Lung (tissue), 12 donors: Measurements from ENCODE around the gene ZNF326. TPM values are rescaled to one million over a fixed set of nuclear protein-coding genes. Genes with fewer than 3 reads are reported as not detected.

Source experiments
- ATAC-seq: fragments of 200-7000 bp; cut with Tn5 transposase; one replicate; pipeline ENCODE4 v1.9.1; 2020; ENCODE audit warnings: moderate number of reproducible peaks; ENCODE audit not compliant: insufficient read depth, low FRiP score
- DNase-seq, 3 donors: peaks; one replicate each; pipeline ENCODE4 v3.0.0-alpha.2; 2013 to 2017
- H3K27ac ChIP-seq, 2 donors: one replicate each; pipeline ENCODE4 v1.5.1; 2013; ENCODE audit warnings: mild to moderate bottlenecking in 2 of 2, moderate library complexity in 2 of 2, control low read depth in 1 of 2, inconsistent platforms in 1 of 2, low read depth in 1 of 2, low read length in 1 of 2
- H3K27me3 ChIP-seq, 3 donors: one replicate each; pipeline ENCODE4 v1.5.1; 2013; ENCODE audit warnings: low read length in 2 of 3; ENCODE audit not compliant: control insufficient read depth in 3 of 3, insufficient read depth in 3 of 3
- H3K36me3 ChIP-seq, 4 donors: one replicate each; pipeline ENCODE4 v1.5.1; 2013; ENCODE audit warnings: low read length in 4 of 4, mild to moderate bottlenecking in 1 of 4, moderate library complexity in 1 of 4; ENCODE audit not compliant: control insufficient read depth in 4 of 4, insufficient read depth in 4 of 4
- H3K4me1 ChIP-seq, 5 donors: one replicate each; pipeline ENCODE4 v1.5.1; 2013; ENCODE audit warnings: low read length in 5 of 5, mild to moderate bottlenecking in 2 of 5, moderate library complexity in 1 of 5; ENCODE audit not compliant: control insufficient read depth in 5 of 5, insufficient read depth in 5 of 5
- H3K4me3 ChIP-seq: one replicate; pipeline ENCODE4 v1.5.1; 2013; ENCODE audit warnings: mild to moderate bottlenecking, control low read depth, moderate library complexity
- H3K9ac ChIP-seq, 2 donors: one replicate each; pipeline ENCODE4 v1.5.1; 2013; ENCODE audit warnings: low read length in 2 of 2, control low read depth in 1 of 2; ENCODE audit not compliant: insufficient read depth in 1 of 2
- H3K9me3 ChIP-seq, 4 donors: one replicate each; pipeline ENCODE4 v1.5.1; 2013; ENCODE audit warnings: low read length in 3 of 4, mild to moderate bottlenecking in 1 of 4, moderate library complexity in 1 of 4; ENCODE audit not compliant: control insufficient read depth in 4 of 4, insufficient read depth in 3 of 4
- CTCF ChIP-seq: IDR thresholded peaks from 2 replicates; pipeline ENCODE4 v1.5.1; 2012; ENCODE audit warnings: mild to moderate bottlenecking; ENCODE audit errors: control extremely low read depth, extremely low read depth
- WGBS, 2 donors: extraction: QIAGEN DNeasy Blood & Tissue Kit; methylation state at CpG; one replicate each; pipeline ENCODE4 v1.1.7; 2013; 5-methylcytosine and 5-hydroxymethylcytosine counted together
- polyA plus RNA-seq, 2 donors: library from polyadenylated mRNA; stranded (reverse); fragments of 200-250 nt; gene quantifications; one replicate each; pipeline ENCODE4 v1.2.1, GENCODE V29; 2013
- total RNA-seq, 2 donors: library from RNA; depleted of rRNA in 1 of 2; stranded (reverse); fragments of >200 nt in 1 of 2; gene quantifications; one replicate each; pipeline ENCODE4 v1.2.1, GENCODE V29; 2014 to 2021
- donor health status: control.
- donor health status: control.
- donor health status: Bipolar disorder and iron deficiency.
- donor health status: healthy.
- donor health status: DM: yes; HTN: yes; CAD: no.

ZNF326 gene
- total and polyA plus RNA-seq, 4 donors: 7.2 to 47.1 (median 13.8) TPM

GRCh38 chr1:90043586-90043985 is 48.7 kb downstream of the ZNF326 start:
- 70 to 83% methylated on average over 4 of the region's 4 CpGs for WGBS, 2 donors
- Histone ChIP-seq H3K9ac (no peak overlapping the region), H3K4me3 (no peak overlapping the region), H3K9me3 (no peaks in the 10 kb centered on the region), H3K4me1 (peaks cover 0 to 2% (median 0%) of the 10 kb centered on the region in 5 donors), H3K27me3 (no peaks in the 10 kb centered on the region), H3K36me3 (no peaks in the 10 kb centered on the region), H3K27ac (no peak overlapping the region)
- ATAC-seq: no peak
- no peak for DNase-seq
- TF ChIP-seq CTCF: no peak

- H3K36me3 ChIP-seq: no peaks in the 10 kb centered on the region
- H3K4me1 ChIP-seq: peaks cover 0 to 2% (median 0%) of the 10 kb centered on the region in 5 donors
- no peak for TF ChIP-seq CTCF
- no peak overlapping the region for H3K9ac ChIP-seq
- no peaks in the 10 kb centered on the region for H3K27me3 ChIP-seq
- DNase-seq: no peak
- no peak for ATAC-seq
- H3K27ac ChIP-seq: no peak overlapping the region
- 78 to 91% methylated on average over 5 of the region's 5 CpGs for WGBS, 2 donors
- peaks cover 0 to under 1% (median 0%) of the 10 kb centered on the region in 4 donors for H3K9me3 ChIP-seq
- no peak overlapping the region for H3K4me3 ChIP-seq
Measured at GRCh38 chr1:90044346-90044745, 49.4 kb downstream of the ZNF326 start.

GRCh38 chr1:90045853-90046563 is 51.1 kb downstream of the ZNF326 start:
- 40 to 42% methylated on average over 2 of the region's 2 CpGs for WGBS, 2 donors
- H3K27ac ChIP-seq: no peak overlapping the region
- peaks cover 0 to 2% (median 0%) of the 10 kb centered on the region in 5 donors for H3K4me1 ChIP-seq
- no peaks in the 10 kb centered on the region for H3K27me3 ChIP-seq
- ATAC-seq: no peak
- peak in 2 of 3 donors; percentile 17 to 32 for DNase-seq
- no peaks in the 10 kb centered on the region for H3K36me3 ChIP-seq
- no peak overlapping the region for H3K4me3 ChIP-seq
- H3K9ac ChIP-seq: no peak overlapping the region
- peaks cover 0 to 3% (median 0%) of the 10 kb centered on the region in 4 donors for H3K9me3 ChIP-seq
- no peak for TF ChIP-seq CTCF
